Calu3 (cell line): ENCODE results near the gene SUGT1. TPM values are rescaled to one million over a fixed set of nuclear protein-coding genes. Genes with fewer than 3 reads are reported as not detected.

Experiments used
- BruUV-seq: library from RNA; stranded (reverse); fragments of 400-500 nt; replicated peaks from 2 replicates; lab custom pipeline; 2021; lab: Mats Ljungman, UMichigan
- CTCF ChIA-PET: fragments of 300-600 bp; sonication (Branson Sonifier 250); formaldehyde crosslinking; loops from one replicate; lab custom pipeline; 2022; ENCODE audit warnings: antibody characterized with exemption; lab: Charles Lee
- DNase-seq: peaks from one replicate; pipeline ENCODE4 v3.0.0; 2022
- H3K27ac Mint-ChIP-seq: one replicate; pipeline ENCODE4 v1.8.0; 2022; ENCODE audit warnings: mixed read lengths; ENCODE audit not compliant: unreplicated experiment
- H3K27me3 Mint-ChIP-seq: one replicate; pipeline ENCODE4 v1.8.0; 2022; ENCODE audit warnings: mixed read lengths; ENCODE audit not compliant: unreplicated experiment
- H3K36me3 Mint-ChIP-seq: one replicate; pipeline ENCODE4 v1.8.0; 2022; ENCODE audit warnings: mild to moderate bottlenecking, moderate library complexity, mixed read lengths; ENCODE audit not compliant: insufficient read depth, unreplicated experiment
- H3K4me1 Mint-ChIP-seq: one replicate; pipeline ENCODE4 v1.8.0; 2022; ENCODE audit warnings: mild to moderate bottlenecking, low read depth, mixed read lengths; ENCODE audit not compliant: unreplicated experiment
- H3K4me3 Mint-ChIP-seq: one replicate; pipeline ENCODE4 v1.8.0; 2022; ENCODE audit warnings: mild to moderate bottlenecking, low read depth, moderate library complexity, mixed read lengths; ENCODE audit not compliant: unreplicated experiment
- H3K9me3 Mint-ChIP-seq: one replicate; pipeline ENCODE4 v1.8.0; 2022; ENCODE audit warnings: low read depth, mixed read lengths; ENCODE audit not compliant: unreplicated experiment
- CTCF ChIP-seq: fragments of 200-600 bp; IDR thresholded peaks from one replicate; pipeline ENCODE4 v1.8.0; 2022; ENCODE audit warnings: antibody characterized with exemption; ENCODE audit not compliant: unreplicated experiment
- intact Hi-C: fragments of 100-400 bp; cut with micrococcal nuclease; formaldehyde crosslinking; loops from one replicate; pipeline ENCODE4 v1.10.0; 2022; ENCODE audit not compliant: unreplicated experiment
- total RNA-seq: library from RNA; stranded (reverse); gene quantifications from 2 replicates; pipeline ENCODE4 v1.2.3, GENCODE V29; 2022

SUGT1 gene
- total RNA-seq, 1 experiment from 2014 or later = 58.4 TPM

DNA sequence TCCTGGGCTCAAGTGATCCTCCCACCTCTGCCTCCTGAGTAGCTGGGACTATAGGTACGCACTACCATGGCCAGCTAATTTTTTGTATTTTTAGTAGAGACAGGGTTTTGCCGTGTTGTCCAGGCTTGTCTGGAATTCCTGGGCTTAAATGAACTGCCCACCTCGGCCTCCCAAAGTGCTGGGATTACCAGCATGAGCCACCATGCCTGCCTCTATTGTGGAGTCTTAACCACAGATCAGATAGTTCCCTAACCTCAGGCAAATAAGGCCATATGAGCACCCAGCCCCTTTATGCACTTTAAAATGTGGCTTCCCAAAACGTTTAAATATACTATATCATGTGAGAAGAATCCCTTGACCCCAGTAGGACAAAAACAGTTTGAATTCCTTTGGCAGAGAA lies 70.5 kb downstream of the SUGT1 start:
- H3K27ac Mint-ChIP-seq = no peak overlapping the region
- BruUV-seq = no TSS peak
- CTCF ChIA-PET = no interaction called here
- H3K36me3 Mint-ChIP-seq = no peaks in the 10 kb centered on the region
- H3K4me3 Mint-ChIP-seq = no peak overlapping the region
- H3K27me3 Mint-ChIP-seq = peaks cover 16% of the 10 kb centered on the region
- H3K9me3 Mint-ChIP-seq = peaks cover 6% of the 10 kb centered on the region
- H3K4me1 Mint-ChIP-seq = no peaks in the 10 kb centered on the region
- no peak for TF ChIP-seq CTCF
- no peak for DNase-seq
- intact Hi-C loops = no loop called here

DNA sequence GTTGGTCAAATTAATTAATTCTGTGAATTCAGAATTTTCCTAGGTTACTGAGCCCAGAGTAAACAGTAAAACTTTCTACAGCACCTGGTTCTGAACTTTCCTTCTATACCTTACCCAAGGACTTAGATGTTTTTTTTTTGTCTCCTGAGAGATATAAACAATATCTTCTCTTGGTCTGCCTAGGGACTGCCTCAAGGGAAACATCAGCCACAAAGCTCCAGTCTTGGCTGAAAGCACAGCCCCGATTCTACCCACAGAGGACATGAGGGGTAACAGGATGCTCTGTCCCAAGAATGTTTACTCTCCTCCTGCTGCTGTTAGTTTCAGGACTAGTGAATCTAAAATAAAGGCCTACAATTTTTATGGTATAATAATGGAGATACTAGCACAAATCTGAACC lies 72.7 kb downstream of the SUGT1 start:
- CTCF ChIA-PET = interaction anchor here (0.6 to 1.1 kb wide), 3 partner anchors 65 to 243 kb away, joined by 3 to 9 read pairs (median 3); no protein-coding TSS in a partner anchor
- no peak for DNase-seq
- H3K27me3 Mint-ChIP-seq = peaks cover 2% of the 10 kb centered on the region
- BruUV-seq = no TSS peak
- no peak overlapping the region for H3K4me3 Mint-ChIP-seq
- intact Hi-C loops = no loop called here
- no peak for TF ChIP-seq CTCF
- no peaks in the 10 kb centered on the region for H3K4me1 Mint-ChIP-seq
- no peaks in the 10 kb centered on the region for H3K9me3 Mint-ChIP-seq
- no peak overlapping the region for H3K27ac Mint-ChIP-seq
- H3K36me3 Mint-ChIP-seq = no peaks in the 10 kb centered on the region

DNA sequence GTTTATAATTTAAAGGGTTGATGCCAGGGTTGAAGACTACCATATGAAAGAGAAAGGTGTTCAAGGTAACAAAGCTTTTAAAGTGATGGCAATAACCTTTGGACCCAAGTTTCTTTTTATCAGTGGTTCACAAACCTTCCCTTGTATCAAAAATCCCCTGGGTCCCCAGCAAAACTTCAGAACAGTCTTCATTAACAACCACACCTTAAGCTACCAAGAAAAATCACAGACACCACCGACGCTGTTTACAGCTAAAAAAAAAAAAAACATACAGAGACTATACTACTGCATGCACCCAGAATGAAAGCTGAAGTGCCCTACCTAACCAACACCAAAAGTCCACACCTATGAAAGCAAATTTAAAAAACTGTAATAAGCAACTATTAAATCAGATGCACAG lies 73.6 kb downstream of the SUGT1 start:
- no TSS peak for BruUV-seq
- no peak for TF ChIP-seq CTCF
- Mint-ChIP-seq H3K9me3 (no peaks in the 10 kb centered on the region), H3K27me3 (peaks cover 7% of the 10 kb centered on the region), H3K27ac (no peak overlapping the region), H3K4me1 (no peaks in the 10 kb centered on the region), H3K36me3 (no peaks in the 10 kb centered on the region), H3K4me3 (no peak overlapping the region)
- DNase-seq = no peak
- intact Hi-C loops = no loop called here
- CTCF ChIA-PET = interaction anchor here (0.6 to 1.1 kb wide), 2 partner anchors 37 to 242 kb away, joined by 3 to 4 read pairs; no protein-coding TSS in a partner anchor

- H3K27ac Mint-ChIP-seq = no peak overlapping the region
- no peaks in the 10 kb centered on the region for H3K4me1 Mint-ChIP-seq
- intact Hi-C loops = no loop called here
- no peak for DNase-seq
- H3K36me3 Mint-ChIP-seq = no peaks in the 10 kb centered on the region
- no peaks in the 10 kb centered on the region for H3K9me3 Mint-ChIP-seq
- H3K4me3 Mint-ChIP-seq = no peak overlapping the region
- no peak for TF ChIP-seq CTCF
- CTCF ChIA-PET = no interaction called here
- no TSS peak for BruUV-seq
- peaks cover 41% of the 10 kb centered on the region for H3K27me3 Mint-ChIP-seq
Observed at GRCh38 chr13:52734075-52734623, 81.5 kb downstream of the SUGT1 start.
